Astrocyte (in vitro differentiated cells and primary cell): ENCODE results near the gene PRR7.

Source experiments
- EZH2 ChIP-seq: IDR thresholded peaks from 2 replicates; pipeline ENCODE4 v1.6.1; 2012; ENCODE audit warnings: mild to moderate bottlenecking, low read length, inconsistent platforms; ENCODE audit not compliant: insufficient read depth
- TF ChIP-seq, protein P1 (sequence below): IDR thresholded peaks from 2 replicates; pipeline ENCODE4 v1.5.1; 2011; ENCODE audit warnings: low read depth, mild to moderate bottlenecking, inconsistent platforms, low read length, moderate library complexity; ENCODE audit not compliant: insufficient read depth

GRCh38 chr5:177483042-177483441 is 36.4 kb downstream of the PRR7 start:
- TF ChIP-seq, protein P1, sequence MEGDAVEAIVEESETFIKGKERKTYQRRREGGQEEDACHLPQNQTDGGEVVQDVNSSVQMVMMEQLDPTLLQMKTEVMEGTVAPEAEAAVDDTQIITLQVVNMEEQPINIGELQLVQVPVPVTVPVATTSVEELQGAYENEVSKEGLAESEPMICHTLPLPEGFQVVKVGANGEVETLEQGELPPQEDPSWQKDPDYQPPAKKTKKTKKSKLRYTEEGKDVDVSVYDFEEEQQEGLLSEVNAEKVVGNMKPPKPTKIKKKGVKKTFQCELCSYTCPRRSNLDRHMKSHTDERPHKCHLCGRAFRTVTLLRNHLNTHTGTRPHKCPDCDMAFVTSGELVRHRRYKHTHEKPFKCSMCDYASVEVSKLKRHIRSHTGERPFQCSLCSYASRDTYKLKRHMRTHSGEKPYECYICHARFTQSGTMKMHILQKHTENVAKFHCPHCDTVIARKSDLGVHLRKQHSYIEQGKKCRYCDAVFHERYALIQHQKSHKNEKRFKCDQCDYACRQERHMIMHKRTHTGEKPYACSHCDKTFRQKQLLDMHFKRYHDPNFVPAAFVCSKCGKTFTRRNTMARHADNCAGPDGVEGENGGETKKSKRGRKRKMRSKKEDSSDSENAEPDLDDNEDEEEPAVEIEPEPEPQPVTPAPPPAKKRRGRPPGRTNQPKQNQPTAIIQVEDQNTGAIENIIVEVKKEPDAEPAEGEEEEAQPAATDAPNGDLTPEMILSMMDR = no peak
- TF ChIP-seq EZH2 = no peak
